Cardiac fibroblast (primary cell): ENCODE data around the gene GRK2.

Experiments
- DNase-seq, 2 donors: peaks; one replicate each; pipeline versions ENCODE4 v3.0.0 to v3.0.0-alpha.2; 2010; ENCODE audit warnings: low read depth in 2 of 2
- H3K4me3 ChIP-seq, 2 donors: replicated peaks in 1 of 2; 1 replicate in 1 of 2; 2 replicates in 1 of 2; pipeline ENCODE4 v1.5.1; 2011; ENCODE audit warnings: low read depth in 2 of 2, low read length in 2 of 2, mild to moderate bottlenecking in 2 of 2, moderate library complexity in 1 of 2
- CTCF ChIP-seq: IDR thresholded peaks from one replicate; pipeline ENCODE4 v1.5.1; 2011; ENCODE audit warnings: low read depth, mild to moderate bottlenecking, low read length, inconsistent platforms

Gene GRK2

GRCh38 chr11:67261946-67262681, 4.2 kb upstream of the GRK2 start:
- H3K4me3 ChIP-seq: no peak overlapping the region
- TF ChIP-seq CTCF: no peak
- no peak for DNase-seq

GRCh38 chr11:67262731-67263675, 3.3 kb upstream of the GRK2 start:
- peak; percentile 83 for TF ChIP-seq CTCF
- no peak overlapping the region for H3K4me3 ChIP-seq
- DNase-seq: peak; percentile 77 to 84

- no peak for TF ChIP-seq CTCF
- no peak overlapping the region for H3K4me3 ChIP-seq
- DNase-seq: no peak
These were observed 2.0 kb upstream of the GRK2 start for GRCh38 chr11:67264260-67264659.

- DNase-seq: no peak
- no peak for TF ChIP-seq CTCF
- H3K4me3 ChIP-seq: no peak overlapping the region
These were observed 1.2 kb upstream of the GRK2 start for GRCh38 chr11:67264877-67265632.

GRCh38 chr11:67265633-67266448, 432 bp upstream of the GRK2 start:
- peak; percentile 49 for TF ChIP-seq CTCF
- H3K4me3 ChIP-seq: peak overlapping the region; percentile 5 to 33
- peak; percentile 57 to 70 for DNase-seq
